ENCODE measurements around the gene MARS1. TPM values are rescaled to one million over a fixed set of nuclear protein-coding genes. Genes with fewer than 3 reads are reported as not detected.
"Not testable (repeated sequence)": the region's sequence is repeated elsewhere in the genome, so short reads cannot be mapped to it uniquely, and the experiment has no call there.

MARS1 gene
- total RNA-seq, 3 donors from 2014 or later (not counting 1 experiment from before 2014, with no cell fraction given): 200 to 237 (median 218) TPM

DNA sequence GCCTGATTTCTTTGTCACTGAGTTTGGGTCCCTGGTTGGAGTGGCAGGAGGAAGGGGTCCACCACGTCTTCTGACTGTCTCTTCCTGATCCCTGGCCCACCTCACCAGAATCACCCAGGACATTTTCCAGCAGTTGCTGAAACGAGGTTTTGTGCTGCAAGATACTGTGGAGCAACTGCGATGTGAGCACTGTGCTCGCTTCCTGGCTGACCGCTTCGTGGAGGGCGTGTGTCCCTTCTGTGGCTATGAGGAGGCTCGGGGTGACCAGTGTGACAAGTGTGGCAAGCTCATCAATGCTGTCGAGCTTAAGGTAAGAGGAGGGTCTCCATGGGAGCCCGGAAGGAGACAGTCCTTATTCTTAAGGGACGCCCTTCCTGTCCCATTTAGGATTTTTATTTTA lies 12.3 kb downstream of the MARS1 start:
- Mint-ChIP-seq H3K36me3 (peaks cover 18% of the 10 kb centered on the region), H3K4me1 (peaks cover 4 to 7% of the 10 kb centered on the region in 2 donors), H3K9me3 (no peaks in the 10 kb centered on the region), H3K27me3 (ENCODE audit: low read depth in 2 of 2) (no peaks in the 10 kb centered on the region), H3K4me3 (no peak overlapping the region), H3K27ac (peak overlapping the region in 1 of 2 donors; percentile 19)
- ATAC-seq (no peak), DNase-seq (no peak)
- H3K4me3 ChIP-seq (ENCODE audit: low read length): no peak overlapping the region
- H3K27ac ChIP-seq (ENCODE audit: low read length): no peak overlapping the region
- TF ChIP-seq, protein P1, sequence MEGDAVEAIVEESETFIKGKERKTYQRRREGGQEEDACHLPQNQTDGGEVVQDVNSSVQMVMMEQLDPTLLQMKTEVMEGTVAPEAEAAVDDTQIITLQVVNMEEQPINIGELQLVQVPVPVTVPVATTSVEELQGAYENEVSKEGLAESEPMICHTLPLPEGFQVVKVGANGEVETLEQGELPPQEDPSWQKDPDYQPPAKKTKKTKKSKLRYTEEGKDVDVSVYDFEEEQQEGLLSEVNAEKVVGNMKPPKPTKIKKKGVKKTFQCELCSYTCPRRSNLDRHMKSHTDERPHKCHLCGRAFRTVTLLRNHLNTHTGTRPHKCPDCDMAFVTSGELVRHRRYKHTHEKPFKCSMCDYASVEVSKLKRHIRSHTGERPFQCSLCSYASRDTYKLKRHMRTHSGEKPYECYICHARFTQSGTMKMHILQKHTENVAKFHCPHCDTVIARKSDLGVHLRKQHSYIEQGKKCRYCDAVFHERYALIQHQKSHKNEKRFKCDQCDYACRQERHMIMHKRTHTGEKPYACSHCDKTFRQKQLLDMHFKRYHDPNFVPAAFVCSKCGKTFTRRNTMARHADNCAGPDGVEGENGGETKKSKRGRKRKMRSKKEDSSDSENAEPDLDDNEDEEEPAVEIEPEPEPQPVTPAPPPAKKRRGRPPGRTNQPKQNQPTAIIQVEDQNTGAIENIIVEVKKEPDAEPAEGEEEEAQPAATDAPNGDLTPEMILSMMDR (IDR thresholded peaks at IDR 0.05): no peak
- no peaks in the 10 kb centered on the region for H3K4me1 ChIP-seq (ENCODE audit: control insufficient read depth, insufficient read depth, low read length)
- H3K36me3 ChIP-seq (ENCODE audit: control insufficient read depth, insufficient read depth, low read length): peaks cover 54% of the 10 kb centered on the region
- intact Hi-C loops (cut with micrococcal nuclease): no loop called here
- H3K9me3 ChIP-seq (ENCODE audit: control insufficient read depth, insufficient read depth, low read length): no peaks in the 10 kb centered on the region
- WGBS (ENCODE audit: insufficient coverage): 98% methylated on average over 11 of the region's 11 CpGs
- H3K27me3 ChIP-seq (ENCODE audit: control insufficient read depth, insufficient read depth, low read length): no peaks in the 10 kb centered on the region

DNA sequence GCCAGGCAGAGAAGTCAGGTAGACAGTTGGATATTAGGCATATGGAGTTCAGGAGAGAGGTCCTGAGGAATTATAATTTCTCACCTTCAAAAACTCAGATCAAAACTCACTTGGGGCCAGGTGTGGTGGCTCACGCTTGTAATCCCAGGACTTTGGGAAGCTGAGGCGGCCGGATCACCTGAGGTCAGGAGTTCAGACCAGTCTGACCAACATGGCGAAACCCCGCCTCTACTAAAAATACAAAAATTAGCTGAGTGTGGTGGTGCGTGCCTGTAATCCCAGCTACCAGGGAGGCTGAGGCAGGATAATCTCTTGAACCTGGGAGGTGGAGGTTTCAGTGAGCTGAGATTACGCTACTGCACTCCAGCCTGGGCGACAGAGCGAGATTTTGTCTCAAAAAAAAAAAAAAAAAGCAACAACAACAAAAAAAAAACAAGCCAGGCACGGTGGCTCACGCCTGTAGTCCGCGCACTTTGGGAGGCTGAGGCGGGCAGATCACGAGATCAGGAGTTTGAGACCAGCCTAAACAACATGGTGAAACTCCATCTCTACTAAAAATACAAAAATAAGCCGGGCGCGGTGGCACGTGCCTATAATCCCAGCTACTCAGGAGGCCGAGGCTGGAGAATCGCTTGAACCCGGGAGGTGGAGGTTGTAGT lies 14.6 kb downstream of the MARS1 start:
- H3K27ac ChIP-seq (ENCODE audit: low read length); H3K4me3 ChIP-seq (ENCODE audit: low read length); H3K4me1 ChIP-seq (ENCODE audit: control insufficient read depth, insufficient read depth, low read length); H3K4me3 Mint-ChIP-seq; H3K27me3 Mint-ChIP-seq (ENCODE audit: low read depth in 2 of 2); H3K9me3 ChIP-seq (ENCODE audit: control insufficient read depth, insufficient read depth, low read length); H3K9me3 Mint-ChIP-seq; DNase-seq; H3K4me1 Mint-ChIP-seq; intact Hi-C loops (cut with micrococcal nuclease); ATAC-seq; H3K27me3 ChIP-seq (ENCODE audit: control insufficient read depth, insufficient read depth, low read length): not testable (repeated sequence)
- Mint-ChIP-seq H3K27ac (peak overlapping the region in 1 of 2 donors; percentile 2), H3K36me3 (peaks cover 18% of the 10 kb centered on the region)
- H3K36me3 ChIP-seq (ENCODE audit: control insufficient read depth, insufficient read depth, low read length): peaks cover 59% of the 10 kb centered on the region
- WGBS (ENCODE audit: insufficient coverage): 98% methylated on average over 19 of the region's 22 CpGs

GRCh38 chr12:57506541-57506940 lies 18.7 kb downstream of the MARS1 start:
- H3K4me3 Mint-ChIP-seq; intact Hi-C loops (cut with micrococcal nuclease); H3K27ac Mint-ChIP-seq; H3K27me3 Mint-ChIP-seq (ENCODE audit: low read depth in 2 of 2); ATAC-seq; H3K27me3 ChIP-seq (ENCODE audit: control insufficient read depth, insufficient read depth, low read length); H3K4me1 Mint-ChIP-seq; H3K9me3 Mint-ChIP-seq; H3K9me3 ChIP-seq (ENCODE audit: control insufficient read depth, insufficient read depth, low read length); H3K27ac ChIP-seq (ENCODE audit: low read length); DNase-seq; H3K4me3 ChIP-seq (ENCODE audit: low read length); H3K4me1 ChIP-seq (ENCODE audit: control insufficient read depth, insufficient read depth, low read length): not testable (repeated sequence)
- H3K36me3 ChIP-seq (ENCODE audit: control insufficient read depth, insufficient read depth, low read length): peaks cover 42% of the 10 kb centered on the region
- 87% methylated on average over 3 of the region's 4 CpGs for WGBS (ENCODE audit: insufficient coverage)
- peaks cover 15% of the 10 kb centered on the region for H3K36me3 Mint-ChIP-seq

- H3K27me3 Mint-ChIP-seq (ENCODE audit: low read depth in 2 of 2); H3K4me1 Mint-ChIP-seq; ATAC-seq; H3K4me3 ChIP-seq (ENCODE audit: low read length); H3K27me3 ChIP-seq (ENCODE audit: control insufficient read depth, insufficient read depth, low read length); H3K4me3 Mint-ChIP-seq; DNase-seq; H3K27ac ChIP-seq (ENCODE audit: low read length); H3K9me3 Mint-ChIP-seq; H3K4me1 ChIP-seq (ENCODE audit: control insufficient read depth, insufficient read depth, low read length); intact Hi-C loops (cut with micrococcal nuclease); H3K9me3 ChIP-seq (ENCODE audit: control insufficient read depth, insufficient read depth, low read length); H3K27ac Mint-ChIP-seq: not testable (repeated sequence)
- H3K36me3 Mint-ChIP-seq: peaks cover 16% of the 10 kb centered on the region
- H3K36me3 ChIP-seq (ENCODE audit: control insufficient read depth, insufficient read depth, low read length): peaks cover 46% of the 10 kb centered on the region
- 95% methylated on average over 9 of the region's 28 CpGs for WGBS (ENCODE audit: insufficient coverage)
Observed at GRCh38 chr12:57507796-57508195, 19.9 kb downstream of the MARS1 start.

DNA sequence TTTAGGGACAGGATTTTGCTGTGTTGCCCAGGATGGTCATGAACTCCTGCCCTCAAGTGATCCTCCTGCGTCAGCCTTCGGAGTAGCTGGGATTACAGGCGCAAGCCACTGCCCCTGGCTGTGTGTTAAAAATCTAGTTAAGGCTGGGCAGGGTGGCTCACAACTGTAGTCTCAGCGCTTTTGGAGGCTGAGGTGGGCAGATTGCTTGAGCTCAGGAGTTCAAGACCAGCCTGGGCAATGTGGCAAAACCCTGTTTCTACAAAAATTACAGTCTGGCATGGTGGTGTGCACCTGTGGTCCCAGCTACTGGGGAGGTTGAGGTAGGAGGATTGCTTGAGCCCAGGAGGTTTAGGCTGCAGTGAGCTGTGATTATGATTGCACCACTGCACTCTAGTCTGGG lies 23.3 kb downstream of the MARS1 start:
- no peak overlapping the region for H3K27ac ChIP-seq (ENCODE audit: low read length)
- DNase-seq (no peak), ATAC-seq (no peak)
- no peak overlapping the region for H3K4me3 ChIP-seq (ENCODE audit: low read length)
- Mint-ChIP-seq H3K36me3 (peaks cover 19% of the 10 kb centered on the region), H3K4me3 (no peak overlapping the region), H3K9me3 (no peaks in the 10 kb centered on the region), H3K27me3 (ENCODE audit: low read depth in 2 of 2) (no peaks in the 10 kb centered on the region), H3K27ac (no peak overlapping the region), H3K4me1 (peaks cover 0 to 5% of the 10 kb centered on the region in 2 donors)
- H3K4me1 ChIP-seq (ENCODE audit: control insufficient read depth, insufficient read depth, low read length): no peaks in the 10 kb centered on the region
- H3K36me3 ChIP-seq (ENCODE audit: control insufficient read depth, insufficient read depth, low read length): peaks cover 62% of the 10 kb centered on the region
- TF ChIP-seq, protein P1 (IDR thresholded peaks at IDR 0.05): no peak
- intact Hi-C loops (cut with micrococcal nuclease): no loop called here
- no peaks in the 10 kb centered on the region for H3K9me3 ChIP-seq (ENCODE audit: control insufficient read depth, insufficient read depth, low read length)
- H3K27me3 ChIP-seq (ENCODE audit: control insufficient read depth, insufficient read depth, low read length): no peaks in the 10 kb centered on the region
- 100% methylated on average over 4 of the region's 4 CpGs for WGBS (ENCODE audit: insufficient coverage)
